ENCODE measurements around the gene BAZ1B. TPM values are rescaled to one million over a fixed set of nuclear protein-coding genes. Genes with fewer than 3 reads are reported as not detected.
"Not testable (repeated sequence)": the region's sequence is repeated elsewhere in the genome, so short reads cannot be mapped to it uniquely, and the experiment has no call there.

The BAZ1B gene
- total RNA-seq, 1 donor from 2014 or later: 47.2 TPM

DNA sequence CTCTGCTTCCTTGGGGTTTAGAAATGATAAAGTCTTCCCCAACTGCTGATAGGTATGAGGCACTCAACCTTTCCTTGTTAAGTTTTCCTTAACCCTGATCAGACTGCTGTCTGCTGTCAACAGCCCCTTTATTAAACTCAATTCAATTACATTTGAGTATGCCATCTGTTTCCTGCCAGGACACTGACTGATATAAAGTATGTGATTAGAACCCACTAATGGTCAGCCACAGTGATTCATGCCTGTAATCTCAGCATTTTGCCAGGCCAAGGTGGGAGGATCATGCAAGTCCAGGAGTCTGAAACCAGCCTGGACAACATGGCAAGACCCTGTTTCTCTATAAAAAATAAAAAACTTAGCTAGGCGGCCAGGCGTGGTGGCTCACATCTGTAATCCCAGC, 18.1 kb downstream of the BAZ1B start:
- TF ChIP-seq, protein P1, sequence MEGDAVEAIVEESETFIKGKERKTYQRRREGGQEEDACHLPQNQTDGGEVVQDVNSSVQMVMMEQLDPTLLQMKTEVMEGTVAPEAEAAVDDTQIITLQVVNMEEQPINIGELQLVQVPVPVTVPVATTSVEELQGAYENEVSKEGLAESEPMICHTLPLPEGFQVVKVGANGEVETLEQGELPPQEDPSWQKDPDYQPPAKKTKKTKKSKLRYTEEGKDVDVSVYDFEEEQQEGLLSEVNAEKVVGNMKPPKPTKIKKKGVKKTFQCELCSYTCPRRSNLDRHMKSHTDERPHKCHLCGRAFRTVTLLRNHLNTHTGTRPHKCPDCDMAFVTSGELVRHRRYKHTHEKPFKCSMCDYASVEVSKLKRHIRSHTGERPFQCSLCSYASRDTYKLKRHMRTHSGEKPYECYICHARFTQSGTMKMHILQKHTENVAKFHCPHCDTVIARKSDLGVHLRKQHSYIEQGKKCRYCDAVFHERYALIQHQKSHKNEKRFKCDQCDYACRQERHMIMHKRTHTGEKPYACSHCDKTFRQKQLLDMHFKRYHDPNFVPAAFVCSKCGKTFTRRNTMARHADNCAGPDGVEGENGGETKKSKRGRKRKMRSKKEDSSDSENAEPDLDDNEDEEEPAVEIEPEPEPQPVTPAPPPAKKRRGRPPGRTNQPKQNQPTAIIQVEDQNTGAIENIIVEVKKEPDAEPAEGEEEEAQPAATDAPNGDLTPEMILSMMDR (conservative IDR thresholded peaks at IDR 0.05; ENCODE audit: low read depth, low read length): no peak
- DNase-seq (ENCODE audit: low read depth): no peak
- H3K4me3 ChIP-seq (ENCODE audit: low read depth, low read length): no peak overlapping the region

DNA sequence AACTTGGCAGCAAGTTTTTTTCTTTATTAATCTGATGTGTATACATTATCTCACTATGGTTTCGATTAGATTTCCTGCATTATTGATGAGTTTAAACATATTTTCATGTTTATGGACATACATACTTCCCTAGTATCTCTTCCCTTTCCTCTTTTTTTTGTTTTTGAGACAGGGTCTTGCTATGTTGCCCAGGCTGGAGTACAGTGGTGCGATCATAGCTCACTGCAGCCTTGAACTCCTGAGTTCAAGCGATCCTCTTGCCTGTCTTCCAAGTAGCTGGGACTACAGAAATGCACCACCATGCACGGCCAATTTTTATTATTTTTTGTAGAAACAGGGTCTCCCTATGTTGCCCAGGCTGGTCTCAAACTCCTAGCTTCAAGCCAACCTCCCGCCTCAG, 18.9 kb downstream of the BAZ1B start:
- TF ChIP-seq, protein P1 (conservative IDR thresholded peaks at IDR 0.05; ENCODE audit: low read depth, low read length): no peak
- no peak for DNase-seq (ENCODE audit: low read depth)

DNA sequence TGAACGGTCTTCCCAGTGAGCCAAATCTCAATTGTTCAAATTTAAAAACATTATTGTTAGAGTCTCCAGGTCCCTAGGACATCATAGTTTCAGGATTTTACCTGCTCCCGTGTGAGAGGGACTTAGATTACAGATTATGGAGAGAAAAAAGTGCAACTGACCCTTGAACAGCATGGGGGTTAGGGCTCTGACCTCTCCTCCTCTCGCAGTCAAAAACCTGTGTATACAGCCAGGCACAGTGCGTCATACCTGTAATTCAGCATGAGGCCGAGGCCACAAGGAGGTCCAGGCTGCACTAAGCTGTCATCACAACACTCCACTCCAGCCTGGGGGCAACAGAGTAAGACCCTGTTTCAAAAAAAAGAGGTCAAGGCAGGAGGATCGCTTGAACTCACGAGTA, 25.5 kb downstream of the BAZ1B start:
- no peak for DNase-seq (ENCODE audit: low read depth)
- no peak overlapping the region for H3K4me3 ChIP-seq (ENCODE audit: low read depth, low read length)
- TF ChIP-seq, protein P1 (conservative IDR thresholded peaks at IDR 0.05; ENCODE audit: low read depth, low read length): no peak

More for the DNA sequence above, 18.9 kb downstream of the BAZ1B start:
- H3K4me3 ChIP-seq (ENCODE audit: low read depth, low read length): no peak overlapping the region

DNA sequence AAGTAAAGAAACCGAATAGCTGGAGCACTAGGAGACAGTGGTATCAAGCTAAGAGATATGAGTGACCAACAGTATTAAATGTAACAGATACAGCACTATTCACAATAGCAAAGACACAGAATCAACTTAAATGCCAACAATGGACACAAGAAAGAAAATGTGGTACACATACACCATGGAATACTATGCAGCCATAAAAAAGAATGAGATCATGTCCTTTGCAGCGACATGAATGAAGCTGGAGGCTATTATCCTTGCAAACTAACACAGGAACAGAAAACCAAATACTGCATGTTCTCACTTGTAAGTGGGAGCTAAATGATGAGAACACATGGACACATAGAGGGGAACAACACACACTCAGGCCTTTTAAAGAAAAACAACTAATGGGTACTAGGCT, 26.6 kb downstream of the BAZ1B start:
- DNase-seq (ENCODE audit: low read depth); H3K4me3 ChIP-seq (ENCODE audit: low read depth, low read length): not testable (repeated sequence)

DNA sequence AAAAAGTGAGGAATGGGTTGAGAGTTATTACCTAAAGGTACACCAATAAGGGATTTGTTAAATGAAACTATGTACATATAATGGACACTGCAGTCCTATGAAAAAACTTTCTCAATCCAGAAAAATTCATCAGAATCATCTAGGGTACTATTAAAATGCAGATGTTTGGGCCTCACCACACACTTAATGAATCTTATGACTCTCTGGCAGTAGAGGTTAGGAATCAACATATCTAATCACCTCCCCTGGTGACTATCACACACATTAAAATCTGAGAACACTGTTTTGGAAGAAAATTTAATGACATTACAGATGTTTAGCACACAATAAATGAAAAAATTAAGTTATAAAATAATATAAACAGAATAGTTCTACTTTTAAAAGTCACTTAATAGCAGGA, 32.1 kb downstream of the BAZ1B start:
- TF ChIP-seq, protein P1 (conservative IDR thresholded peaks at IDR 0.05; ENCODE audit: low read depth, low read length): no peak
- no peak overlapping the region for H3K4me3 ChIP-seq (ENCODE audit: low read depth, low read length)
- no peak for DNase-seq (ENCODE audit: low read depth)

DNA sequence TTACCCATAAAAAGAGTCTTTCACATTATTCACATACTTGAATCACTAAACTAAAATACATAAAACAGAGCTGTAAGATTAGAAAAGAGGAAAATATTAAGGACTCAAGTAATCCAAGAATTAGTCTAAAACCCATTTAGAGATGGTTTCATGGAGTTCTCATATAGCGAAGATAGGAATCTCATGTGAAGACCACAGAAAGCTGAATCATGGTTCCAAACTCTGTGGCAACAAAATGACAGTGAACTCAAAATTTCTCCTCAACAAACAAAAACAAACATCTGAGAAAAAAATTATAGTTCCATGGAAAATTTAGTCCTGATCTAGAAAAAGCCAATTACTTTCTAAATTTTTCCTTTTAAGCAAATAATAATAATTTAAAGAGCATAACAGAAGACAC, 34.6 kb downstream of the BAZ1B start:
- H3K4me3 ChIP-seq (ENCODE audit: low read depth, low read length): no peak overlapping the region
- TF ChIP-seq, protein P1 (conservative IDR thresholded peaks at IDR 0.05; ENCODE audit: low read depth, low read length): no peak
- no peak for DNase-seq (ENCODE audit: low read depth)

DNA sequence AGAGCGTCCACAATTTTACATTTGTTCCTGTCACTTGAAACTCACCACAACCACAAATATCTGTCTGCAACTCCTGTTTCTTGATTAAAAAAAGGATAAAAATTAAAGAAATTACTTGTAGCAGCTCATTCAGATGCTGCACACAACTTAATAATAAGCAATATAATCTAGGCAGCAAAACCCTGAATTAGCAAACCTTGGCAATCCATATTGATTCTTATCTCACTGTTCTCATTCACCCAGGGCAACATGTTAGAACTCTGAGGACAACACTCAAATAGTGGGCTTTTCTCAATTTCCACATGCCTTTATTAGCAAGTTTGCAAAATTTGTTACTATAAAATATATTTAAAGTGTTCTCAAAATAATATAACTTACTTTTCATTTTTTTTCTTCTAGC, 38.9 kb downstream of the BAZ1B start:
- DNase-seq (ENCODE audit: low read depth): no peak
- TF ChIP-seq, protein P1 (conservative IDR thresholded peaks at IDR 0.05; ENCODE audit: low read depth, low read length): no peak
- H3K4me3 ChIP-seq (ENCODE audit: low read depth, low read length): no peak overlapping the region

DNA sequence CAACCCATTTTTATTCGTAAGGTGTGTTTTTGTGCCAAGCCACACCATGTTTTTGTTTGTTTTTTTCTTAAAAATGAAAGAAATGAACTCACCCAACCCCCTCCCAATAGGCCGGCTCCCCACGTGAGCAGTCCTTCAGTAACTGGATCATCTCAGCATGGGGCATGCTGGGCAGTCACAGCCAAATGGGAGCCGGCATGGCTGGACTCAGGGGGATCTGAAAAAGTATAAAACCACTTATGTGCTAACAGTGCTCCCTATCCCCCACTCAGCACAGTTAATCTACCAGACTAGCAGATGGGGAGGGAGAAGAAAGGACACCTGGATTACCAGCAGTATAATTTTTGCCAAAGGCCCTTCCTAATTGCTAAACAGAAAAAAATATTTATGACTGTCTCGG, 39.3 kb downstream of the BAZ1B start:
- H3K4me3 ChIP-seq (ENCODE audit: low read depth, low read length): no peak overlapping the region
- TF ChIP-seq, protein P1 (conservative IDR thresholded peaks at IDR 0.05; ENCODE audit: low read depth, low read length): no peak
- no peak for DNase-seq (ENCODE audit: low read depth)

DNA sequence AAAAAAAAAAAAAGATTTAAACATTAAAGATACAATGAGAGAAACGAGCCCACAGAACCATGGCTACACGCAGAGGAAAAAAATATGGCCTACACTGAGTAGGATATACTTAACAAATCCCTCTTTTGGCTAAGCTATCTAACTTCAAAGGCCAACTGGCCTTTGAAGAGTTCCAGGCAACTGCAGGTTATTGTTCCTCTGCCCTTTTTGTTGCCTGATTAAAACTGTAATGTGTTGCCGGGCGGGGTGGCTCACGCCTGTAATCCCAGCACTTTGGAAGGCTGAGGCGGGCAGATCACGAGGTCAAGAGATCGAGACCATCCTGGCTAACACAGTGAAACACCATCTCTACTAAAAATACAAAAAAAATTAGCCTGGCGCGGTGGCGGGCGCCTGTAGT, 40.6 kb downstream of the BAZ1B start:
- DNase-seq (ENCODE audit: low read depth); H3K4me3 ChIP-seq (ENCODE audit: low read depth, low read length): not testable (repeated sequence)

Data from epithelial cell of proximal tubule (primary cell).